ENCODE data around the gene KDM2B.
"Not testable (repeated sequence)": the region's sequence is repeated elsewhere in the genome, so short reads cannot be mapped to it uniquely, and the experiment has no call there.

- not testable (repeated sequence) for TF ChIP-seq CTCF, POLR2A (IDR thresholded peaks at IDR 0.05)
These were observed 4.1 kb upstream of the KDM2B start for GRCh38 chr12:121584885-121585284.

Measured in esophagus squamous epithelium (tissue), 4 donors.